Sigmoid colon (tissue), 7 donors: ENCODE measurements around the gene ADSL. TPM values are rescaled to one million over a fixed set of nuclear protein-coding genes. Genes with fewer than 3 reads are reported as not detected.

Experiments used
- DNase-seq: peaks from one replicate; pipeline ENCODE4 v3.0.0-alpha.2; 2019
- H3K27ac ChIP-seq, 4 donors: fragments of 200-600 bp; sonication (generic); one replicate each; pipeline ENCODE4 v1.5.1; 2016 to 2019; ENCODE audit warnings: mild to moderate bottlenecking in 1 of 4
- H3K27me3 ChIP-seq, 3 donors: fragments of 200-600 bp; sonication (generic); one replicate each; pipeline ENCODE4 v1.5.1; 2019; ENCODE audit warnings: mild to moderate bottlenecking in 1 of 3
- H3K36me3 ChIP-seq, 4 donors: fragments of 200-600 bp; sonication (generic); one replicate each; pipeline ENCODE4 v1.5.1; 2016 to 2019
- H3K4me1 ChIP-seq, 4 donors: fragments of 200-600 bp; sonication (generic); one replicate each; pipeline ENCODE4 v1.5.1; 2017 to 2019
- H3K4me3 ChIP-seq, 4 donors: fragments of 200-600 bp; sonication (generic); one replicate each; pipeline ENCODE4 v1.5.1; 2017 to 2019; ENCODE audit warnings: mild to moderate bottlenecking in 2 of 4, moderate library complexity in 1 of 4
- H3K9me3 ChIP-seq, 4 donors: fragments of 200-600 bp in 3 of 4; sonication (generic) in 3 of 4; one replicate each; pipeline versions ENCODE4 v1.5.1 to v1.6.1; 2013 to 2019
- CTCF ChIP-seq, 4 experiments: fragments of 450-650 bp in 3 of 4; fragments of 200-600 bp in 1 of 4; IDR thresholded peaks; one replicate each; pipeline ENCODE4 v1.5.1; 2016 to 2019; ENCODE audit warnings: antibody characterized with exemption in 4 of 4, mild to moderate bottlenecking in 3 of 4, moderate library complexity in 2 of 4
- EP300 ChIP-seq, 4 donors: sonication (generic); formaldehyde crosslinking; IDR thresholded peaks; one replicate each; pipeline ENCODE4 v1.6.1; 2017; ENCODE audit warnings: antibody characterized with exemption in 4 of 4
- POLR2A ChIP-seq, 2 donors: fragments of 450-650 bp; IDR thresholded peaks; one replicate each; pipeline ENCODE4 v1.6.1; 2016; ENCODE audit warnings: antibody characterized with exemption in 2 of 2, mild to moderate bottlenecking in 2 of 2, moderate library complexity in 2 of 2
- POLR2AphosphoS5 ChIP-seq, 4 donors: sonication (generic); formaldehyde crosslinking; IDR thresholded peaks; one replicate each; pipeline ENCODE4 v1.6.1; 2017; ENCODE audit warnings: antibody characterized with exemption in 4 of 4
- WGBS, 2 donors: extraction: QIAGEN DNeasy Blood & Tissue Kit; methylation state at CpG; one replicate each; pipeline ENCODE4 v1.1.7; 2013; 5-methylcytosine and 5-hydroxymethylcytosine counted together
- intact Hi-C: fragments of 100-400 bp; cut with DNase I; formaldehyde crosslinking; loops from one replicate; pipeline ENCODE4 v1.15.1; 2023
- polyA plus RNA-seq, 3 donors: library from polyadenylated mRNA; stranded (reverse); fragments of 200-250 nt; gene quantifications; one replicate each; pipeline ENCODE4 v1.2.3, GENCODE V29; 2013
- total RNA-seq, 4 donors: library from RNA; depleted of rRNA; stranded (reverse); fragments of >200 nt; gene quantifications; one replicate each; pipeline ENCODE4 v1.1.0, GENCODE V29; 2016
- donor health status: healthy with polysubstance abuse.
- donor health status: Bipolar disorder and iron deficiency.
- donor health status: healthy.

Gene ADSL
- total and polyA plus RNA-seq, 7 donors: 34.0 to 469 (median 86.7) TPM

- DNase-seq: no peak
- Histone ChIP-seq H3K4me1 (peaks cover 0 to 24% (median 21%) of the 10 kb centered on the region in 4 donors), H3K27me3 (no peaks in the 10 kb centered on the region), H3K4me3 (peak overlapping the region; percentile 67 to 73 (median 69)), H3K27ac (peak overlapping the region; percentile 87 to 90 (median 89)), H3K36me3 (peaks cover under 1 to 30% (median 23%) of the 10 kb centered on the region in 4 donors), H3K9me3 (no peaks in the 10 kb centered on the region)
- TF ChIP-seq CTCF (IDR thresholded peaks at IDR 0.05) (no peak), POLR2A (IDR thresholded peaks at IDR 0.05) (no peak), EP300 (IDR thresholded peaks at IDR 0.05) (no peak), POLR2AphosphoS5 (IDR thresholded peaks at IDR 0.05) (no peak)
- WGBS, 2 donors: 10 to 23% methylated on average over 10 of the region's 10 CpGs
- intact Hi-C loops: loop anchor here (2.0 kb wide), 2 partner anchors 170 to 812 kb away; partner anchors contain the start of gene TNRC6B
These were observed 1.0 kb downstream of the ADSL start for GRCh38 chr22:40347300-40347699.

GRCh38 chr22:40348025-40348658 is 1.8 kb downstream of the ADSL start:
- TF ChIP-seq EP300 (IDR thresholded peaks at IDR 0.05) (no peak), CTCF (IDR thresholded peaks at IDR 0.05) (peak; percentile 27 to 67 (median 47))
- H3K4me3 ChIP-seq: no peak overlapping the region
- H3K27me3 ChIP-seq: no peaks in the 10 kb centered on the region
- H3K4me1 ChIP-seq: peaks cover 0 to 24% (median 21%) of the 10 kb centered on the region in 4 donors
- H3K9me3 ChIP-seq: no peaks in the 10 kb centered on the region
- H3K27ac ChIP-seq: peak overlapping the region in 2 of 4 donors; percentile 87 to 89
- H3K36me3 ChIP-seq: peaks cover 7 to 38% (median 28%) of the 10 kb centered on the region in 4 donors
- 62 to 73% methylated on average over 10 of the region's 10 CpGs for WGBS, 2 donors
- DNase-seq: no peak
- intact Hi-C loops: no loop called here

- intact Hi-C loops: no loop called here
- no peak for DNase-seq
These were observed 6.5 kb downstream of the ADSL start for GRCh38 chr22:40352763-40353162.

GRCh38 chr22:40361100-40361499 is 14.8 kb downstream of the ADSL start:
- Histone ChIP-seq H3K4me1 (no peaks in the 10 kb centered on the region), H3K9me3 (no peaks in the 10 kb centered on the region), H3K27me3 (no peaks in the 10 kb centered on the region), H3K27ac (no peak overlapping the region), H3K36me3 (peaks cover 54 to 100% (median 81%) of the 10 kb centered on the region in 4 donors), H3K4me3 (no peak overlapping the region)
- intact Hi-C loops: no loop called here
- DNase-seq: no peak
- no peak for TF ChIP-seq EP300 (IDR thresholded peaks at IDR 0.05)
- TF ChIP-seq POLR2AphosphoS5 (IDR thresholded peaks at IDR 0.05): no peak
- no peak for TF ChIP-seq CTCF (IDR thresholded peaks at IDR 0.05)
- no peak for TF ChIP-seq POLR2A (IDR thresholded peaks at IDR 0.05)
- WGBS, 2 donors: 97 to 98% methylated on average over 5 of the region's 5 CpGs

More at GRCh38 chr22:40352763-40353162, 6.5 kb downstream of the ADSL start:
- Histone ChIP-seq H3K36me3 (peaks cover 9 to 81% (median 39%) of the 10 kb centered on the region in 4 donors), H3K27ac (no peak overlapping the region), H3K27me3 (no peaks in the 10 kb centered on the region), H3K4me1 (peaks cover 0 to 8% (median 7%) of the 10 kb centered on the region in 4 donors), H3K9me3 (no peaks in the 10 kb centered on the region), H3K4me3 (no peak overlapping the region)
- TF ChIP-seq POLR2AphosphoS5 (IDR thresholded peaks at IDR 0.05): no peak
- TF ChIP-seq POLR2A (IDR thresholded peaks at IDR 0.05): no peak
- no peak for TF ChIP-seq EP300 (IDR thresholded peaks at IDR 0.05)
- TF ChIP-seq CTCF (IDR thresholded peaks at IDR 0.05): no peak
- 95 to 97% methylated on average over 3 of the region's 3 CpGs for WGBS, 2 donors
